WI38 (cell line): ENCODE results near the gene ST6GALNAC6.
A peak's percentile ranks its signal among the peaks of the same experiment; 100 is the strongest.

Experiments used
- H3K4me3 ChIP-seq: 2 replicates; pipeline ENCODE4 v1.5.1; 2011; ENCODE audit warnings: low read depth, mild to moderate bottlenecking, control low read depth, low read length
- TF ChIP-seq, protein P1 (sequence below): IDR thresholded peaks from 2 replicates; pipeline ENCODE4 v1.5.1; 2012; ENCODE audit warnings: low read depth, mild to moderate bottlenecking, control low read depth, low read length

The ST6GALNAC6 gene

DNA sequence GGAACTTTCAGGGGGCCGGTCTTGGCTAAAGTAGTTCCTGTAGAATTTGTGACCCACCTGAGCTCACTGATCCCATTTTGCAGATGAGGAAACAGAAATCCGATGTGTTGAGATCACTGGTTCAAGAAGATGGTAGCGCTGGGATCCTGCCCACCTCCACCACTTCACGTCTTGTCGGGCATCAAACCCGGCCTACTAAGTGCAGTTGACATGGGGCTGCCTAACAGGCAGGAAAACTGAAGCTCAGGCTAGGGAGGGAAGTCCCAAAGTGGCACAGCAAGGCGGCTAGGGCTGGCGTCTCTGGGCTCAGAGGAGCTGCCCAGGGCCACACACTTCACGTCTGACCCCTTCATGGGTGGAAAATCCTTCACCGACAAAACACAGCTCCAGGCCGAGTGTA is 44.4 kb downstream of the ST6GALNAC6 start:
- TF ChIP-seq, protein P1, sequence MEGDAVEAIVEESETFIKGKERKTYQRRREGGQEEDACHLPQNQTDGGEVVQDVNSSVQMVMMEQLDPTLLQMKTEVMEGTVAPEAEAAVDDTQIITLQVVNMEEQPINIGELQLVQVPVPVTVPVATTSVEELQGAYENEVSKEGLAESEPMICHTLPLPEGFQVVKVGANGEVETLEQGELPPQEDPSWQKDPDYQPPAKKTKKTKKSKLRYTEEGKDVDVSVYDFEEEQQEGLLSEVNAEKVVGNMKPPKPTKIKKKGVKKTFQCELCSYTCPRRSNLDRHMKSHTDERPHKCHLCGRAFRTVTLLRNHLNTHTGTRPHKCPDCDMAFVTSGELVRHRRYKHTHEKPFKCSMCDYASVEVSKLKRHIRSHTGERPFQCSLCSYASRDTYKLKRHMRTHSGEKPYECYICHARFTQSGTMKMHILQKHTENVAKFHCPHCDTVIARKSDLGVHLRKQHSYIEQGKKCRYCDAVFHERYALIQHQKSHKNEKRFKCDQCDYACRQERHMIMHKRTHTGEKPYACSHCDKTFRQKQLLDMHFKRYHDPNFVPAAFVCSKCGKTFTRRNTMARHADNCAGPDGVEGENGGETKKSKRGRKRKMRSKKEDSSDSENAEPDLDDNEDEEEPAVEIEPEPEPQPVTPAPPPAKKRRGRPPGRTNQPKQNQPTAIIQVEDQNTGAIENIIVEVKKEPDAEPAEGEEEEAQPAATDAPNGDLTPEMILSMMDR = no peak
- H3K4me3 ChIP-seq = no peak overlapping the region

DNA sequence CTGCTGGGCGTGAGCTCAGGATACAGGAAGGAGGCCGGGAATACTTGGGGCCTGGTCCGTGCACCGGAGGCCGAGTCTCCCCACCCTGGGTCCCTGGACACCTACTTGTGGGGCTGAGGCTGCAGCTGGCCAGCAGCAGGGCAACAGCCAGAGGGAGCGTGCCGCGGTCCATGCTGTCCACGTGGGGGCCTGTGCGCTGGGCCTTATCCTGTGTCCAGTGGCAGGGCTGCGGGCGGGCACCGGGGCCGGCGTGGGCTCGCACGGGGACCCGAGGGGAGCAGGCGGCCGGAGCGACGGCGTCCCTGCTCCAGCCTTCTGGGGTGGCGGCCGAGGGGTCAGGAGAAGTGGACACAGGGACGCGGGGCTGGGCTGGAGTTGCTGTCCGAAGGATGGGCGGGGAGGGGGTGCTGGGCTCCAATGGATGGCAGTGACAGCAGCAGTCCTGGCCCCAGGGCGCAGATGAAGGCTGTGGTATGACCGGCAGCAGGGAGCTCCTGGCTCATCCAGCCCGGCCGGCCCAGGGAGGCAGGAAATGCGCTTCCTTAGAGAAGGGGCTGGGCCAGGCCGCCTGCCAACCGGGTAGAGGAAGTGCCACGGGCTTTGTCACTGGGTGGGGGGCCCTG is 45.1 kb downstream of the ST6GALNAC6 start, which contains the start of gene ENG:
Gene ENG, minus strand, starts transcription at position 475 of the 623 bp plus-strand sequence. Its CDS starts 303 bp downstream, at position 172.
- H3K4me3 ChIP-seq = peak within 1 kb of the TSS; percentile 82
- TF ChIP-seq, protein P1 = no peak

DNA sequence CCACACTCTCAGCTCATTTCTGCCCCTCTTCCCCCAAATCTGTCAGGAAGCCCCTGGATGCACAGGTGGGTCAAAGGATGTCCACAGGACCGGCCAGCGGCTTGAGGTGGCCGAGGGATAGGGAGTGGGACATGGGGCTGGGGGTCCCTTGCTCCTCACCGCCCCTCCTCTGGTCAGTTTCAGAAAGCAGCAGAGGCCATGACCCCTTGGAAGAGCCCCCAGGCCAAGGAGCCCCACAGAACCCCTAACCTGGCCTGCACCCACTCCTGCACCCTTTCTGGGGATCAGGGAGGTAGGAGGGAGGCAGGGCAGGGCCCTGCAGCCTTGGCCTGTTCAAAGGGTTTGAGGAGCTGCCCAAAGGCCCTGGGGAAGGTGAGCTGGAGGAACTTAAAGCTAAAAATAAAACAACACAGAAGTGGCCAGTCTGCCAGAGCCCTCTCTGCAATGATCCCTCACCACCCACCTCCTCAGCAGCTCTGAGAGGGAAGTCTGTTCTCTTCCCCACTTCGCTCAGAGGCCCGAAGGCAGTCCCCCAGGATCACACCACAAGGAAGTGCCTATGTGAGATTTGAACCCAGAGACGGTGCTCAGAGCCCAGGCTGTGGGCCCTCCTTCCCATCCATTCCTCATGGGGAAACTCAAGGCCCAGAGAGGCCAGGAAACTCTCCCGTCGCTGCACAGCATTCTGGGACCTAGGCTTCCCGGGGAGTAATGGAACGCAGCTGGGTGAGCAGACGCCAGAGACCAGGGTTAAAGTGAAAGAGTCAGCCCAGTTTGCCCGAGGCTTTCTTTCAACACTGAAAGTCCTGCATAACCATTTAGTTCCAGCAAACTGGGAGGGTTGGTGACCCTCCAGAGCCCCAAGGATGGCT is 45.9 kb downstream of the ST6GALNAC6 start:
- H3K4me3 ChIP-seq = peak overlapping the region; percentile 82
- TF ChIP-seq, protein P1 = no peak

DNA sequence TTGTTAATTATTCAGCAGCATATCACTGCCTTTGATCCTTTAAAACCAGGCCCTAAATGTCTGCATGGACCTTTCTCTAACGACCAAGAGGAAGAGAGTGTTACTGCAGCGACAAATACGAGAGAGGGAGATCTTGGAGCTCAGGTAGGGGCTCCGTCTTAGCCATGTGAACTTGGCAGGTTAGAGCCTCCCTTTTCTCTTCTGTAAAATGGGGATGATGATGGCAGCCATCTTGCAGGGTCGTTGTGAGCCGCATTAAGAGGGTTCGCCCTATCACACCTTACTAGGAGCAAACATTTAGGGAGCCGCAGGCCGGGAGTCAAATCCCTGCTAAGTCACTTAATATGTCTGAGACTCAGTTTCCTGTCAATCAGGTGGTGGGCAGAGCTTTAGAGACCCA is 46.6 kb downstream of the ST6GALNAC6 start:
- TF ChIP-seq, protein P1 = no peak
- peak overlapping the region; percentile 82 for H3K4me3 ChIP-seq

DNA sequence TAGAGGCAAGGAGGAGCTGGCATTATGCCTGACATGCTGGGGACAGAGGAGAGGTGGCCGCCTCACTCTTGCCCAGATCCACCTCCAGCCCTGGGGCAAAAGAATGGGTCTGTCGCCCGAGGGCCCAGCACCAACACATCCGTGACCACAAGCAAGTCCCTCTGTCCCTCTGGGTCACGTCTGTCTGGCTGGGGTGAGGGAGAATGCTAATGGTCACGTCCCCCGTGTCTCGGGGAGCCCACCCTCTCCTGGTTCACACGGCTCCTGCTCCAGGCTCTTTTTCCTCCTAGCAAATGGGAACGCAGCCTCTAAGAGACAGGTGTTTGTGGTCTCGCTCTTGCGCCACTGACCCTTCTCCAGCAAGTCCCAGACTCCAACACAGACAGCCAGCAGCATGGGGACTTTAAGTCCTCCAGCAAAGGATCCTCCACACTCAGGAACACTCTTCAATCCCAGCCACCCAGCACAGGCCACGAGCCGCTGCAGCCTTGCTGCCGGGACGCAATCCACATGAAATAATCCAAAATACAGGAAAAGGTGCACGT is 49.0 kb downstream of the ST6GALNAC6 start:
- H3K4me3 ChIP-seq = no peak overlapping the region
- TF ChIP-seq, protein P1 = no peak

DNA sequence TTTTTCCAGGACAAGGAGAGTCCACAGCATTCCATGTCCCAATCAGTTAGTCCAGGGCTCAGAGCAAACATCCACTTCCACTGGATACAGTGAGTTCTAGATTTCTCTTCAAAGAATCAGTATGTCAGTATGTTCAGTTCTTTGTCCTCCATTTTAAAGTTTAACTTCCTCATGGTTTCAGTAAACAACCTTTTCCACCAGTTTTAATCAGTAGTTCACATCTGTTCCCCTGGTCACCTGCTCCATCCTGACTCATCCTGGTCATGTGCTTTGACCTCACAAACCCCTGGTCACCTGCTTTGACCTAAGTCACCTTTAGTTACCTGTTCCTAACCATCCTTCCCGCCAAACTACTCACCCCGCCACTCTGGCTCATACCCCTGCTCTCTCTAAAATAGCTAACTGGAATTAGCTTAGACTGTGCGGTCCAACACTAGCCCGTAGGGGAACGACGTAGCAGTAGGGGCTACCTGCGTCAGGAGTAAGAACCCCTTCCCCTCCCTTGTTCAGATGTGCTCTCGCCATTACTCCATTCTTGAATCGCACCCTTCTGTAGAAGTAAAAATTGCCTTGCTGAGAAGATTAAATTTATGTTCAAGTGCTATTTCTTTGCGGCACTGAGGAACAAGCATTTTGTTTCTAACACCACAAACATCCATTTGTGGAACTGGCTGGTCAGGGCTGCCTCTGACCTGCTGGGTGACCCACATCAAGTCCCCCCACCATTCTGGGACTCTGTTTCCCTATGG is 50.5 kb downstream of the ST6GALNAC6 start:
- TF ChIP-seq, protein P1 = no peak

More for the DNA sequence above, 50.5 kb downstream of the ST6GALNAC6 start:
- no peak overlapping the region for H3K4me3 ChIP-seq
